Adrenal gland (tissue), 12 donors: ENCODE data around the gene ROR1. TPM values are rescaled to one million over a fixed set of nuclear protein-coding genes. Genes with fewer than 3 reads are reported as not detected.

Experiments used
- DNase-seq, 7 donors: peaks; one replicate each; pipeline ENCODE4 v3.0.0-alpha.2; 2019 to 2020
- H3K27ac ChIP-seq, 5 donors: fragments of 200-600 bp; sonication (generic) in 4 of 5; 1 replicate in 3 of 5; 2 replicates in 2 of 5; pipeline versions ENCODE4 v1.5.1 to v1.8.0; 2016 to 2020; ENCODE audit warnings: mild to moderate bottlenecking in 1 of 5
- H3K27me3 ChIP-seq: fragments of 200-600 bp; 2 replicates; pipeline ENCODE4 v1.8.0; 2021
- H3K36me3 ChIP-seq, 2 donors: fragments of 200-600 bp; replicated peaks in 1 of 2; 1 replicate in 1 of 2; 2 replicates in 1 of 2; pipeline versions ENCODE4 v1.5.1 to v1.8.0; 2018 to 2022
- H3K4me1 ChIP-seq, 2 donors: fragments of 200-600 bp; replicated peaks in 1 of 2; 1 replicate in 1 of 2; 2 replicates in 1 of 2; pipeline versions ENCODE4 v1.5.1 to v1.8.0; 2018 to 2021
- H3K4me3 ChIP-seq, 4 donors: fragments of 200-600 bp; sonication (generic) in 3 of 4; one replicate each; pipeline ENCODE4 v1.5.1; 2016 to 2018
- H3K9me3 ChIP-seq, 3 donors: fragments of 200-600 bp; sonication (generic) in 1 of 3; replicated peaks in 1 of 3; 1 replicate in 2 of 3; 2 replicates in 1 of 3; pipeline versions ENCODE4 v1.5.1 to v1.8.0; 2016 to 2021
- CTCF ChIP-seq, 6 experiments: fragments of 450-650 bp in 4 of 6; fragments of 200-600 bp in 2 of 6; sonication (generic) in 1 of 6; IDR thresholded peaks; 1 replicate in 5 of 6; 2 replicates in 1 of 6; pipeline versions ENCODE4 v1.5.1 to v1.8.0; 2016 to 2021; ENCODE audit warnings: antibody characterized with exemption in 6 of 6, mild to moderate bottlenecking in 2 of 6, moderate library complexity in 1 of 6
- POLR2A ChIP-seq, 2 donors: fragments of 450-650 bp; IDR thresholded peaks; one replicate each; pipeline ENCODE4 v1.6.1; 2017; ENCODE audit warnings: antibody characterized with exemption in 2 of 2, mild to moderate bottlenecking in 2 of 2, moderate library complexity in 1 of 2
- WGBS, 4 donors: extraction: QIAGEN DNeasy Blood & Tissue Kit in 2 of 4; methylation state at CpG; one replicate each; pipeline versions ENCODE4 v1.1.5 to v1.1.7; 2013 to 2017; 5-methylcytosine and 5-hydroxymethylcytosine counted together
- intact Hi-C, 2 donors: fragments of 100-400 bp; cut with DNase I; formaldehyde crosslinking; loops; one replicate each; pipeline versions ENCODE4 v1.14.1 to v1.15.0; 2022 to 2023
- polyA plus RNA-seq, 3 donors: library from polyadenylated mRNA; stranded (reverse); fragments of 200-250 nt in 2 of 3; fragments of 350-450 nt in 1 of 3; fragmentation: Illumina TruSeq in 1 of 3; extraction: RNeasy Lipid Tissue Mini Kit (QIAGEN cat#74804) in 1 of 3; gene quantifications; one replicate each; pipeline ENCODE4 v1.2.3, GENCODE V29; 2013 to 2014
- total RNA-seq, 9 donors: library from RNA; depleted of rRNA in 4 of 9; stranded (reverse); fragments of >200 nt in 4 of 9; fragments of 120-200 nt in 1 of 9; fragmentation: NEBNext Ultra II Directional in 1 of 9; extraction: Animal tissue kit (Norgen Biotek cat#: 25700) in 1 of 9; gene quantifications; one replicate each; pipeline versions ENCODE4 v1.1.0 to v1.2.4, GENCODE V29; 2013 to 2023
- donor health status: healthy with polysubstance abuse.
- donor health status: Bipolar disorder and iron deficiency.
- donor health status: DM: yes; HTN: yes; CAD: no.
- donor health status: DM: no; HTN: no; CAD: no.
- donor health status: DM: no; HTN: no; CAD: no.
- donor health status: DM: yes; HTN: yes; CAD: no.

The ROR1 gene
- total and polyA plus RNA-seq, 12 donors: 0.54 to 4.6 (median 2.6) TPM

GRCh38 chr1:63779338-63780211, 5.8 kb downstream of the ROR1 start:
- H3K36me3 ChIP-seq: no peaks in the 10 kb centered on the region
- no peak for DNase-seq
- no peak for TF ChIP-seq CTCF (IDR thresholded peaks at IDR 0.05)
- TF ChIP-seq POLR2A (IDR thresholded peaks at IDR 0.05): no peak
- H3K4me1 ChIP-seq: peaks cover 0 to 11% of the 10 kb centered on the region in 2 donors
- H3K27me3 ChIP-seq: no peaks in the 10 kb centered on the region
- no peak overlapping the region for H3K4me3 ChIP-seq
- no peak overlapping the region for H3K27ac ChIP-seq
- intact Hi-C loops: loop anchor here in 1 of 2 donors (5.0 kb wide), 1 partner anchor 358 kb away; no protein-coding TSS in a partner anchor
- H3K9me3 ChIP-seq: no peaks in the 10 kb centered on the region
- 55 to 68% (median 65%) methylated on average over 7 of the region's 7 CpGs for WGBS, 4 donors

- Histone ChIP-seq H3K27ac (no peak overlapping the region), H3K4me3 (no peak overlapping the region), H3K27me3 (no peaks in the 10 kb centered on the region), H3K4me1 (peaks cover 0 to 1% of the 10 kb centered on the region in 2 donors), H3K9me3 (no peaks in the 10 kb centered on the region), H3K36me3 (no peaks in the 10 kb centered on the region)
- intact Hi-C loops: no loop called here
- 70 to 85% (median 76%) methylated on average over 3 of the region's 3 CpGs for WGBS, 4 donors
- no peak for TF ChIP-seq POLR2A (IDR thresholded peaks at IDR 0.05)
- no peak for TF ChIP-seq CTCF (IDR thresholded peaks at IDR 0.05)
- no peak for DNase-seq
These were observed 6.7 kb downstream of the ROR1 start for GRCh38 chr1:63780565-63780964.

- H3K4me1 ChIP-seq: no peaks in the 10 kb centered on the region
- H3K36me3 ChIP-seq: no peaks in the 10 kb centered on the region
- 81 to 90% (median 86%) methylated on average over 2 of the region's 2 CpGs for WGBS, 4 donors
- H3K4me3 ChIP-seq: no peak overlapping the region
- intact Hi-C loops: no loop called here
- no peak for DNase-seq
- H3K9me3 ChIP-seq: no peaks in the 10 kb centered on the region
- TF ChIP-seq CTCF (IDR thresholded peaks at IDR 0.05) (no peak), POLR2A (IDR thresholded peaks at IDR 0.05) (no peak)
- H3K27me3 ChIP-seq: no peaks in the 10 kb centered on the region
- H3K27ac ChIP-seq: no peak overlapping the region
These were observed 9.2 kb downstream of the ROR1 start for GRCh38 chr1:63782982-63783381.

- TF ChIP-seq CTCF (IDR thresholded peaks at IDR 0.05) (no peak), POLR2A (IDR thresholded peaks at IDR 0.05) (no peak)
- H3K9me3 ChIP-seq: no peaks in the 10 kb centered on the region
- no peak for DNase-seq
- H3K4me3 ChIP-seq: no peak overlapping the region
- intact Hi-C loops: no loop called here
- no peaks in the 10 kb centered on the region for H3K36me3 ChIP-seq
- no peaks in the 10 kb centered on the region for H3K27me3 ChIP-seq
- no peaks in the 10 kb centered on the region for H3K4me1 ChIP-seq
- no peak overlapping the region for H3K27ac ChIP-seq
These were observed 10.3 kb downstream of the ROR1 start for GRCh38 chr1:63784083-63784482.
